K562 (cell line): ENCODE measurements around the gene SLC25A40.

Experiments
- CBX2 ChIP-seq: fragments of 200-600 bp; sonication (generic); IDR thresholded peaks from one replicate; pipeline ENCODE4 v1.6.1; 2012; ENCODE audit warnings: mild to moderate bottlenecking, low read length, inconsistent platforms; ENCODE audit not compliant: insufficient read depth, poor library complexity, severe bottlenecking
- EP300 ChIP-seq: IDR thresholded peaks from 2 replicates; pipeline ENCODE4 v1.6.1; 2012; ENCODE audit warnings: low read length, improper control_type of control experiment
- FOSL1 ChIP-seq: fragments of 200-800 bp; sonication (Bioruptor generic); conservative IDR thresholded peaks from 2 replicates; pipeline ENCODE4 v1.6.1; 2016; ENCODE audit warnings: missing genetic modification characterization, missing compliant biosample characterization
- RHOXF2B ChIP-seq: fragments of 250-450 bp; sonication (Bioruptor Pico); conservative IDR thresholded peaks from 2 replicates; pipeline ENCODE4 v1.5.1; 2021
- ZNF12 ChIP-seq: sonication (generic); formaldehyde crosslinking; IDR thresholded peaks from 2 replicates; pipeline ENCODE4 v1.4.0; 2020; ENCODE audit warnings: mild to moderate bottlenecking, missing genetic modification reagents
- ZNF232 ChIP-seq: sonication (generic); formaldehyde crosslinking; IDR thresholded peaks from 2 replicates; pipeline ENCODE4 v1.8.0; 2022; ENCODE audit warnings: mild to moderate bottlenecking, missing genetic modification reagents
- ZNF695 ChIP-seq: fragments of 450-650 bp; formaldehyde crosslinking; IDR thresholded peaks from 2 replicates; pipeline ENCODE4 v1.4.0; 2020; ENCODE audit warnings: mild to moderate bottlenecking, moderate library complexity
- TF ChIP-seq, protein P1 (sequence below): sonication (generic); formaldehyde crosslinking; IDR thresholded peaks from 2 replicates; pipeline ENCODE4 v1.5.0; 2020; ENCODE audit warnings: missing genetic modification reagents
- TF ChIP-seq, protein P2 (sequence below), 3 experiments: IDR thresholded peaks in 2 of 3; conservative IDR thresholded peaks in 1 of 3; 2 replicates each; pipeline ENCODE4 v1.5.1; 2011 to 2012; ENCODE audit warnings: low read length in 3 of 3, mild to moderate bottlenecking in 3 of 3, control low read depth in 2 of 3, improper control_type of control experiment in 1 of 3, inconsistent platforms in 1 of 3, low read depth in 1 of 3, mixed read lengths in 1 of 3, moderate library complexity in 1 of 3; ENCODE audit not compliant: insufficient read depth in 2 of 3
- TF ChIP-seq, protein P3 (sequence below): sonication (generic); formaldehyde crosslinking; IDR thresholded peaks from 2 replicates; pipeline ENCODE4 v1.9.0; 2022; ENCODE audit warnings: mild to moderate bottlenecking, missing genetic modification reagents
- TF ChIP-seq, protein P4 (sequence below), 3 experiments: fragments of 200-800 bp in 1 of 3; fragments of 250-450 bp in 1 of 3; fragments of 450-650 bp in 1 of 3; sonication (Bioruptor Pico) in 1 of 3; sonication (Bioruptor generic) in 1 of 3; formaldehyde crosslinking in 1 of 3; IDR thresholded peaks; 2 replicates each; pipeline versions ENCODE4 v1.6.1 to v1.8.0; 2016 to 2022; ENCODE audit warnings: mild to moderate bottlenecking in 2 of 3, missing genetic modification characterization in 2 of 3, missing compliant biosample characterization in 1 of 3, moderate library complexity in 1 of 3

DNA sequence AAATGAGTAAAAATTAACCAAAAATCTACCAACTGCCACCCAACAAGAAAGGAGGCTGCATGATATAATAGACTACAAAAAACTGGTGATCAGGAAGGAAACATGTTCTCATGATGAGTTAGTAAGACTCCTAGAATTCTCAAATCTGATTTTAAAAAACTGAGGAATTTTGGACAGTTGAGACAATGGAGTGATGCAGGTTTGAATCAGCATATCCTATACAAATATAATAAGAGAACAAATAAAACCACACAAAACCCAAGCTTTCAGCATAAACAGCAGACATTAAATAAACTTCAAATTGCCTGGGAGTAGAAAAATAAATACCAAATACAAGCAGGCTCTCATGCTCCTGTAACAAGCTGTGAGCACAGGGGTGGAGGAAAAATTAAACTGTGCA is 57.8 kb downstream of the SLC25A40 start:
- TF ChIP-seq ZNF695 (CRISPR knock-in tag) (no peak), ZNF232 (CRISPR knock-in tag) (no peak), EP300 (no peak), FOSL1 (tag) (no peak), CBX2 (no peak), ZNF12 (no peak), RHOXF2B (CRISPR knock-in tag) (no peak)
- TF ChIP-seq, protein P1, sequence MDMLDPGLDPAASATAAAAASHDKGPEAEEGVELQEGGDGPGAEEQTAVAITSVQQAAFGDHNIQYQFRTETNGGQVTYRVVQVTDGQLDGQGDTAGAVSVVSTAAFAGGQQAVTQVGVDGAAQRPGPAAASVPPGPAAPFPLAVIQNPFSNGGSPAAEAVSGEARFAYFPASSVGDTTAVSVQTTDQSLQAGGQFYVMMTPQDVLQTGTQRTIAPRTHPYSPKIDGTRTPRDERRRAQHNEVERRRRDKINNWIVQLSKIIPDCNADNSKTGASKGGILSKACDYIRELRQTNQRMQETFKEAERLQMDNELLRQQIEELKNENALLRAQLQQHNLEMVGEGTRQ (CRISPR knock-in tag), result no peak
- TF ChIP-seq, protein P2, sequence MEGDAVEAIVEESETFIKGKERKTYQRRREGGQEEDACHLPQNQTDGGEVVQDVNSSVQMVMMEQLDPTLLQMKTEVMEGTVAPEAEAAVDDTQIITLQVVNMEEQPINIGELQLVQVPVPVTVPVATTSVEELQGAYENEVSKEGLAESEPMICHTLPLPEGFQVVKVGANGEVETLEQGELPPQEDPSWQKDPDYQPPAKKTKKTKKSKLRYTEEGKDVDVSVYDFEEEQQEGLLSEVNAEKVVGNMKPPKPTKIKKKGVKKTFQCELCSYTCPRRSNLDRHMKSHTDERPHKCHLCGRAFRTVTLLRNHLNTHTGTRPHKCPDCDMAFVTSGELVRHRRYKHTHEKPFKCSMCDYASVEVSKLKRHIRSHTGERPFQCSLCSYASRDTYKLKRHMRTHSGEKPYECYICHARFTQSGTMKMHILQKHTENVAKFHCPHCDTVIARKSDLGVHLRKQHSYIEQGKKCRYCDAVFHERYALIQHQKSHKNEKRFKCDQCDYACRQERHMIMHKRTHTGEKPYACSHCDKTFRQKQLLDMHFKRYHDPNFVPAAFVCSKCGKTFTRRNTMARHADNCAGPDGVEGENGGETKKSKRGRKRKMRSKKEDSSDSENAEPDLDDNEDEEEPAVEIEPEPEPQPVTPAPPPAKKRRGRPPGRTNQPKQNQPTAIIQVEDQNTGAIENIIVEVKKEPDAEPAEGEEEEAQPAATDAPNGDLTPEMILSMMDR (IDR thresholded peaks at IDR 0.05 in 2 of 3, conservative IDR thresholded peaks at IDR 0.05 in 1 of 3; ENCODE audit: insufficient read depth in 2 of 3, low read depth in 1 of 3, low read length in 3 of 3), result no peak
- TF ChIP-seq, protein P3, sequence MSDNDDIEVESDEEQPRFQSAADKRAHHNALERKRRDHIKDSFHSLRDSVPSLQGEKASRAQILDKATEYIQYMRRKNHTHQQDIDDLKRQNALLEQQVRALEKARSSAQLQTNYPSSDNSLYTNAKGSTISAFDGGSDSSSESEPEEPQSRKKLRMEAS (CRISPR knock-in tag), result no peak
- TF ChIP-seq, protein P4, sequence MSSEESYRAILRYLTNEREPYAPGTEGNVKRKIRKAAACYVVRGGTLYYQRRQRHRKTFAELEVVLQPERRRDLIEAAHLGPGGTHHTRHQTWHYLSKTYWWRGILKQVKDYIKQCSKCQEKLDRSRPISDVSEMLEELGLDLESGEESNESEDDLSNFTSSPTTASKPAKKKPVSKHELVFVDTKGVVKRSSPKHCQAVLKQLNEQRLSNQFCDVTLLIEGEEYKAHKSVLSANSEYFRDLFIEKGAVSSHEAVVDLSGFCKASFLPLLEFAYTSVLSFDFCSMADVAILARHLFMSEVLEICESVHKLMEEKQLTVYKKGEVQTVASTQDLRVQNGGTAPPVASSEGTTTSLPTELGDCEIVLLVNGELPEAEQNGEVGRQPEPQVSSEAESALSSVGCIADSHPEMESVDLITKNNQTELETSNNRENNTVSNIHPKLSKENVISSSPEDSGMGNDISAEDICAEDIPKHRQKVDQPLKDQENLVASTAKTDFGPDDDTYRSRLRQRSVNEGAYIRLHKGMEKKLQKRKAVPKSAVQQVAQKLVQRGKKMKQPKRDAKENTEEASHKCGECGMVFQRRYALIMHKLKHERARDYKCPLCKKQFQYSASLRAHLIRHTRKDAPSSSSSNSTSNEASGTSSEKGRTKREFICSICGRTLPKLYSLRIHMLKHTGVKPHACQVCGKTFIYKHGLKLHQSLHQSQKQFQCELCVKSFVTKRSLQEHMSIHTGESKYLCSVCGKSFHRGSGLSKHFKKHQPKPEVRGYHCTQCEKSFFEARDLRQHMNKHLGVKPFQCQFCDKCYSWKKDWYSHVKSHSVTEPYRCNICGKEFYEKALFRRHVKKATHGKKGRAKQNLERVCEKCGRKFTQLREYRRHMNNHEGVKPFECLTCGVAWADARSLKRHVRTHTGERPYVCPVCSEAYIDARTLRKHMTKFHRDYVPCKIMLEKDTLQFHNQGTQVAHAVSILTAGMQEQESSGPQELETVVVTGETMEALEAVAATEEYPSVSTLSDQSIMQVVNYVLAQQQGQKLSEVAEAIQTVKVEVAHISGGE (CRISPR knock-in tag; IDR thresholded peaks at IDR 0.05), result no peak
